ENCODE results near the gene CRISPLD2.
A peak's percentile ranks its signal among the peaks of the same experiment; 100 is the strongest.

Gene CRISPLD2

DNA sequence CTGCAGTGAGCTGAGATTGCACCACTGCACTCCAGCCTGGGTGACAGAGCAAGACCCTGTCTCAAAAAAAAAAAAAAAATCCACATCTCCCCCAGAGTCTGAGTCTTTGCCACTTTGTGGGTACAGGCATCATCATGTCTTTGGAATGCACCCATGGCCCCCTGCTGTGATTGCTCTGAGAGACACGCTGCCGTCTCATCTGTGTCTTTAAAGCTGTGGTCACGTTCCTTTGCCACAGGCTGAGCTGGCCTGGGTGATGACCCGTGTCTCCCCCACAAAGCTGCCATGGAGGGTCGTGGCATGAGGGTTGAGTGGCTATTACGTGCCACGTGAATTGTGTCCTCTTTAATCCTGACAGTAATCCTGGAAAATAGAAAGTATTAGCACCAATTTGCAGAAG, 20.2 kb downstream of the CRISPLD2 start:
- no peaks in the 10 kb centered on the region for H3K9me3 ChIP-seq (replicated peaks in 1 of 2; ENCODE audit: control insufficient read depth in 2 of 2, insufficient read depth in 1 of 2, low read depth in 1 of 2, low read length in 2 of 2)

DNA sequence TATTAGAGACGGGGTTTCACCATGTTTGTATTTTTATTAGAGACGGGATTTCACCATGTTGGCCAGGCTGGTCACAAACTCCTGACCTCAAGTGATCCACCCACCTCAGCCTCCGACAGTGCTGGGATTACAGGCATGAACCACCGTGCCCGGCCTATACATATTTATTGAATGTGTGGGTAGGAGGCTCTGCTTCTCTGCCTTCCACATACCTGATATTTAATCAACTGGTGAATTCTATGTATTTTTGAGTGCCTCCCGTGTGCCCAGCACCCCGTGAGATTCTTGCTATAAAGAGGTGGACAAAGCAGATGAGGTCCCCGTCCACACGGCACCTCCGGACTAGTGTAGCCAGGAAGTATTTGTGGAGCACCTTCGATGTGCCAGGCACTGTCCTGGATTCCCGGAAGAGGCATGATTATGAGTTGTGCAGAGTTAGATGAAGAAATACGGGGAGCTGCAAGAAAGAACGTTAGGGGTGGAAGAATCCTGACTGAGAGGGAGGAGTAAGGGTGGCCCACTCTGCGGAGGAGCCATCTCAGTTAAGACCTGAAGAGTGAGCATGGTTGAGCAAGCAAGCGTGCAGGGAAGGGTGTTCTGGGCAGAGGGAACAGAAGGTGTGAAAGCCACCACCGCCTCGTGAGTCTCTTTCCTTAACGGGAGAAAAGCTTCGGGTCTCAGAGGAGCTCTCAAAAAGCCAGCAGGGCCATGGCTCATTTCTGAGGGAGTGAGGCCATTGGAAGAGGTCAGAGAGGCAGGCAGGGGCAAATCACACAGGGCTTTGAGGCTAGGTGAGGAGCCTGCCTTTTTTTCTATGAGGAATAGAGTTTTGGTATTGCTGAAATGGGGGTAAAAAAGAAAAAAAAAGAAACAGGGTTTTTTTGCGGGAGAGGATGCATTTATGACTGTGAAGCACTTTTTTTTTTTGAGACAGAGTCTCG, 21.2 kb downstream of the CRISPLD2 start:
- H2BK120ac ChIP-seq (ENCODE audit: low read depth, low read length), result no peak overlapping the region
- H3K4me2 ChIP-seq (ENCODE audit: insufficient read depth, low read length, poor library complexity, severe bottlenecking), result no peak overlapping the region
- peaks cover 8 to 34% of the 10 kb centered on the region in 2 donors for H3K4me1 ChIP-seq (ENCODE audit: control insufficient read depth in 2 of 2, insufficient read depth in 1 of 2, low read depth in 1 of 2, low read length in 2 of 2)
- no CpG with 5 or more reads among the region's 22 CpGs for WGBS, 2 donors (ENCODE audit: extremely low coverage in 2 of 2, insufficient read length in 2 of 2, insufficient replicate concordance in 1 of 2)
- no peaks in the 10 kb centered on the region for H3K36me3 ChIP-seq (replicated peaks in 1 of 2; ENCODE audit: control insufficient read depth in 2 of 2, insufficient read depth in 2 of 2, low read length in 2 of 2)
- peak overlapping the region; percentile 43 for H2BK15ac ChIP-seq (ENCODE audit: low read length)
- no peak overlapping the region for H2AK5ac ChIP-seq (ENCODE audit: low read depth, low read length)
- no peaks in the 10 kb centered on the region for H3K9me3 ChIP-seq (replicated peaks in 1 of 2; ENCODE audit: control insufficient read depth in 2 of 2, insufficient read depth in 1 of 2, low read depth in 1 of 2, low read length in 2 of 2)
- H3K14ac ChIP-seq (ENCODE audit: low read length), result no peak overlapping the region
- no peak overlapping the region for H4K91ac ChIP-seq (ENCODE audit: low read depth, low read length, poor library complexity)
- H4K8ac ChIP-seq (ENCODE audit: low read depth, low read length), result no peak overlapping the region
- no peaks in the 10 kb centered on the region for H3K79me1 ChIP-seq (ENCODE audit: low read depth, low read length)
- H2BK12ac ChIP-seq (ENCODE audit: low read length), result no peak overlapping the region
- no peak overlapping the region for H3K9ac ChIP-seq (ENCODE audit: low read depth, low read length, poor library complexity)
- H3K27ac ChIP-seq (replicated peaks; ENCODE audit: low read length), result no peak overlapping the region
- H3K4ac ChIP-seq (ENCODE audit: low read length), result no peak overlapping the region
- H3K18ac ChIP-seq (ENCODE audit: low read length), result no peak overlapping the region
- H3K27me3 ChIP-seq (ENCODE audit: control insufficient read depth in 3 of 3, insufficient read depth in 3 of 3, low read depth in 1 of 3, low read length in 3 of 3), result peaks cover 0 to 82% (median 20%) of the 10 kb centered on the region in 3 experiments
- H3K23ac ChIP-seq (ENCODE audit: low read depth, low read length, poor library complexity), result no peak overlapping the region
- no peak overlapping the region for H2AFZ ChIP-seq (ENCODE audit: low read length)
- no peak overlapping the region for H2BK5ac ChIP-seq (ENCODE audit: low read length)
- no peak for DNase-seq (ENCODE audit: low spot score)
- H3K4me3 ChIP-seq (ENCODE audit: low read length in 2 of 2), result no peak overlapping the region

More for the DNA sequence above, 20.2 kb downstream of the CRISPLD2 start:
- Histone ChIP-seq H2AK5ac (ENCODE audit: low read depth, low read length) (no peak overlapping the region), H3K14ac (ENCODE audit: low read length) (no peak overlapping the region), H3K4ac (ENCODE audit: low read length) (no peak overlapping the region), H4K8ac (ENCODE audit: low read depth, low read length) (no peak overlapping the region), H3K27ac (replicated peaks; ENCODE audit: low read length) (no peak overlapping the region), H2BK120ac (ENCODE audit: low read depth, low read length) (no peak overlapping the region), H2BK5ac (ENCODE audit: low read length) (no peak overlapping the region), H3K23ac (ENCODE audit: low read depth, low read length, poor library complexity) (no peak overlapping the region), H3K4me1 (ENCODE audit: control insufficient read depth in 2 of 2, insufficient read depth in 1 of 2, low read depth in 1 of 2, low read length in 2 of 2) (peaks cover 8 to 29% of the 10 kb centered on the region in 2 donors), H3K18ac (ENCODE audit: low read length) (no peak overlapping the region), H3K4me2 (ENCODE audit: insufficient read depth, low read length, poor library complexity, severe bottlenecking) (no peak overlapping the region), H3K27me3 (ENCODE audit: control insufficient read depth in 3 of 3, insufficient read depth in 3 of 3, low read depth in 1 of 3, low read length in 3 of 3) (peaks cover 0 to 81% (median 20%) of the 10 kb centered on the region in 3 experiments), H4K91ac (ENCODE audit: low read depth, low read length, poor library complexity) (no peak overlapping the region), H3K79me1 (ENCODE audit: low read depth, low read length) (no peaks in the 10 kb centered on the region), H2BK12ac (ENCODE audit: low read length) (no peak overlapping the region), H2BK15ac (ENCODE audit: low read length) (peak overlapping the region; percentile 23), H2AFZ (ENCODE audit: low read length) (no peak overlapping the region), H3K9ac (ENCODE audit: low read depth, low read length, poor library complexity) (no peak overlapping the region), H3K36me3 (replicated peaks in 1 of 2; ENCODE audit: control insufficient read depth in 2 of 2, insufficient read depth in 2 of 2, low read length in 2 of 2) (no peaks in the 10 kb centered on the region), H3K4me3 (ENCODE audit: low read length in 2 of 2) (no peak overlapping the region)
- no CpG with 5 or more reads among the region's 7 CpGs for WGBS, 2 donors (ENCODE audit: extremely low coverage in 2 of 2, insufficient read length in 2 of 2, insufficient replicate concordance in 1 of 2)
- no peak for DNase-seq (ENCODE audit: low spot score)

DNA sequence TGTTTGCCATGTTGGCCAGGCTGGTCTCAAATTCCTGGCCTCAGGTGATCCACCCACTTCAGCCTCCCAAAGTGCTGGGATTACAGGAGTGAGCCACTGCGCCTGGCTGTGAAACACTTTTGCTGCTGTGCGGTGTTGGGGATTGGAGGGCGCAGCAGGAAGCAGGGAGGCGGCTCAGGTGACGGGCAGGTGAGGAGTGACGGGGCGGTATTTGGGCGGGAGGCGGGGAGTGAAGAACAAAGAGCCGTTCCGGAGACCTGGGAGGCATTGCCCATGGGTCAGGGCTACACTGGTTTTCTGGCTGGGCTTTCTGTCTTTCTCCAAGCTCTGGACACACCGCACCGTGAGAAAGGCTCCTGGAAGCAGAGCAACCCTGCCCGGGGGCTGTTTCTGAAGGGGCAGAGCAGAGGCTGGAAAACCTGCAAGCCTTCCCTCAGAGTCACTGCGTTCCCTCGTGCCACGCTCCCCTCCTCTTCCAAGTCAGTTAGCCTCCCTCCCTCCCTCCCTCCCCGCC, 22.1 kb downstream of the CRISPLD2 start:
- no peak overlapping the region for H2AFZ ChIP-seq (ENCODE audit: low read length)
- no peak overlapping the region for H3K4me3 ChIP-seq (ENCODE audit: low read length in 2 of 2)
- H2BK15ac ChIP-seq (ENCODE audit: low read length), result no peak overlapping the region
- H3K9me3 ChIP-seq (replicated peaks in 1 of 2; ENCODE audit: control insufficient read depth in 2 of 2, insufficient read depth in 1 of 2, low read depth in 1 of 2, low read length in 2 of 2), result no peaks in the 10 kb centered on the region
- peak overlapping the region; percentile 83 for H3K18ac ChIP-seq (ENCODE audit: low read length)
- peak overlapping the region; percentile 91 for H2BK12ac ChIP-seq (ENCODE audit: low read length)
- H2AK5ac ChIP-seq (ENCODE audit: low read depth, low read length), result no peak overlapping the region
- H4K8ac ChIP-seq (ENCODE audit: low read depth, low read length), result no peak overlapping the region
- no peak overlapping the region for H4K91ac ChIP-seq (ENCODE audit: low read depth, low read length, poor library complexity)
- peaks cover 0 to 80% (median 20%) of the 10 kb centered on the region in 3 experiments for H3K27me3 ChIP-seq (ENCODE audit: control insufficient read depth in 3 of 3, insufficient read depth in 3 of 3, low read depth in 1 of 3, low read length in 3 of 3)
- no peaks in the 10 kb centered on the region for H3K79me1 ChIP-seq (ENCODE audit: low read depth, low read length)
- peak overlapping the region; percentile 50 for H3K23ac ChIP-seq (ENCODE audit: low read depth, low read length, poor library complexity)
- no peak overlapping the region for H2BK120ac ChIP-seq (ENCODE audit: low read depth, low read length)
- H3K14ac ChIP-seq (ENCODE audit: low read length), result peak overlapping the region; percentile 75
- no peak overlapping the region for H3K4me2 ChIP-seq (ENCODE audit: insufficient read depth, low read length, poor library complexity, severe bottlenecking)
- H3K4me1 ChIP-seq (ENCODE audit: control insufficient read depth in 2 of 2, insufficient read depth in 1 of 2, low read depth in 1 of 2, low read length in 2 of 2), result peaks cover 8 to 29% of the 10 kb centered on the region in 2 donors
- WGBS, 2 donors (ENCODE audit: extremely low coverage in 2 of 2, insufficient read length in 2 of 2, insufficient replicate concordance in 1 of 2), result no CpG with 5 or more reads among the region's 18 CpGs
- H3K9ac ChIP-seq (ENCODE audit: low read depth, low read length, poor library complexity), result peak overlapping the region; percentile 51
- H2BK5ac ChIP-seq (ENCODE audit: low read length), result no peak overlapping the region
- H3K4ac ChIP-seq (ENCODE audit: low read length), result no peak overlapping the region
- H3K36me3 ChIP-seq (replicated peaks in 1 of 2; ENCODE audit: control insufficient read depth in 2 of 2, insufficient read depth in 2 of 2, low read length in 2 of 2), result no peaks in the 10 kb centered on the region
- no peak overlapping the region for H3K27ac ChIP-seq (replicated peaks; ENCODE audit: low read length)
- DNase-seq (ENCODE audit: low spot score), result no peak

DNA sequence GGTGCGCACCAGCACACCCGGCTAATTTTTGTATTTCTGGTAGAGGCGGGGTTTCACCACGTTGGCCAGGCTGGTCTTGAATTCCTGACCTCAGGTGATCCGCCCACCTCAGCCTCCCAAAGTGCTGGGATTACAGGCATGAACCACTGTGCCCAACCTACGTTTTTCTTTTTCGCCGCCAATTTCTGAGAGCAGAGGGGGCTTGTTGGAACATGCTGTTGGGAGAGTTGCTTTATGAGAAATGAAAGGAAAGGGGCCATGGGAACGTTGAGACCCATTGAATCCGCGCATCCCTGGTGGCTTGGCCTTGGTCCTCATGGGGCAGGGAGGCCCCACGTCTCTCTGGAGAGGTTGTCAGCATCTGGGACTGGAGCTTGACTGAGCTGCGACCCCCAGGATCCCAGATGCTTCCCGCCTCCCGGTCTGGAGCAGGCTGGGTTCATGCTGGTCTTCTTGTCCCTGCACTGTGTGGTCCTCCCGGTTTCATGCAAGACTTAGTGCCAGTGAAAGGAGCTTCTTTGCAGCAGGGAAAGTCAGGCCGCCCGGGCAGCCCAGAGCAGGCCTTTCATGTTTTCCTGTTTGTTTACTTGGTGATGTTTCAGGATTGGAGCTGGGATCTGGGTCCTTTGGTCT, 22.8 kb downstream of the CRISPLD2 start:
- peak overlapping the region; percentile 8 for H2BK15ac ChIP-seq (ENCODE audit: low read length)
- H2BK120ac ChIP-seq (ENCODE audit: low read depth, low read length), result no peak overlapping the region
- no peak for DNase-seq (ENCODE audit: low spot score)
- H2BK12ac ChIP-seq (ENCODE audit: low read length), result no peak overlapping the region
- no peak overlapping the region for H3K4ac ChIP-seq (ENCODE audit: low read length)
- H3K4me1 ChIP-seq (ENCODE audit: control insufficient read depth in 2 of 2, insufficient read depth in 1 of 2, low read depth in 1 of 2, low read length in 2 of 2), result peaks cover 8 to 30% of the 10 kb centered on the region in 2 donors
- no peak overlapping the region for H3K4me2 ChIP-seq (ENCODE audit: insufficient read depth, low read length, poor library complexity, severe bottlenecking)
- H3K27ac ChIP-seq (replicated peaks; ENCODE audit: low read length), result no peak overlapping the region
- no peak overlapping the region for H3K4me3 ChIP-seq (ENCODE audit: low read length in 2 of 2)
- no peaks in the 10 kb centered on the region for H3K79me1 ChIP-seq (ENCODE audit: low read depth, low read length)
- H3K14ac ChIP-seq (ENCODE audit: low read length), result no peak overlapping the region
- H3K36me3 ChIP-seq (replicated peaks in 1 of 2; ENCODE audit: control insufficient read depth in 2 of 2, insufficient read depth in 2 of 2, low read length in 2 of 2), result no peaks in the 10 kb centered on the region
- peaks cover 0 to 81% (median 20%) of the 10 kb centered on the region in 3 experiments for H3K27me3 ChIP-seq (ENCODE audit: control insufficient read depth in 3 of 3, insufficient read depth in 3 of 3, low read depth in 1 of 3, low read length in 3 of 3)
- H4K91ac ChIP-seq (ENCODE audit: low read depth, low read length, poor library complexity), result no peak overlapping the region
- no peak overlapping the region for H2BK5ac ChIP-seq (ENCODE audit: low read length)
- H3K18ac ChIP-seq (ENCODE audit: low read length), result peak overlapping the region; percentile 4
- no peak overlapping the region for H4K8ac ChIP-seq (ENCODE audit: low read depth, low read length)
- no CpG with 5 or more reads among the region's 18 CpGs for WGBS, 2 donors (ENCODE audit: extremely low coverage in 2 of 2, insufficient read length in 2 of 2, insufficient replicate concordance in 1 of 2)
- H3K9ac ChIP-seq (ENCODE audit: low read depth, low read length, poor library complexity), result no peak overlapping the region
- no peak overlapping the region for H2AK5ac ChIP-seq (ENCODE audit: low read depth, low read length)
- H3K23ac ChIP-seq (ENCODE audit: low read depth, low read length, poor library complexity), result no peak overlapping the region
- H3K9me3 ChIP-seq (replicated peaks in 1 of 2; ENCODE audit: control insufficient read depth in 2 of 2, insufficient read depth in 1 of 2, low read depth in 1 of 2, low read length in 2 of 2), result no peaks in the 10 kb centered on the region
- H2AFZ ChIP-seq (ENCODE audit: low read length), result peak overlapping the region; percentile 10
